Measurements from ENCODE around the gene ASB18. TPM values are rescaled to one million over a fixed set of nuclear protein-coding genes. Genes with fewer than 3 reads are reported as not detected.

Gene ASB18
- total and polyA plus RNA-seq, 2 of the 13 experiments (the other 11 are each of a cell fraction or from before 2014, with no cell fraction given): not detected

DNA sequence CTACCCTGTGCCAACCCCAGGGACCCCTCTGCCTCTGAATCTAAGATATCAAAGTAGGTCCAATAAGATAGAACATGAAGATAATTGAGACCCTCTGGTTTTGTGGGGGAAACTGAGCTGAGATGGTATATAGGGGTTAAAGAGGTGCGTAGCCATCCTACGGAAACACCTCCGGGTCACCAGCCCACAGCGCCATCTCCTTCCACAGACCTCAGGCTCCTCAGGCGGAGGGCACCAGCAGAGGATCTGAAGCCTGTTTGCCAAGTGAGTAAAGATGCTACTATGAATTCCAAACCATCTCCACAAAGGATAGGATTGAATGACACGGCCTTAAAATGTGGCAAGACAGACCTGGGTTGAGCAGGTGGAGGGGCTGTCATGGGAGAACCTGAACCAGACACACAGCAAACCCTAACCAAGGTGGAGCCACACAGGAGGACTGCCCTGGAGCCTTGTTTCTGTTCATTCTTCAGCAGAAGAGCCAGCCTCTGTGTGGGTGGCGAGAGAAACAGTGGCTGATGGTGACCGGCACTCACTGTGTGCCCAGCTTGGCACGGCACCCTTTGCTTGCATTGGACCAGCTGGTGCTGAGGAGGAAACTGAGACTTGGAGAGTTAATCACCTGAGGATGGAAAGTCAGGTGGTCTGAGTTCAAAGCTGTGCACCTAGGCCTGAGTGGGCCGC lies 106.2 kb downstream of the ASB18 start:
- BruUV-seq (replicated peaks): no TSS peak
- H3K4me2 ChIP-seq (ENCODE audit: low read depth, low read length): no peak overlapping the region
- no peak for ATAC-seq
- intact Hi-C loops (cut with micrococcal nuclease; ENCODE audit: unreplicated experiment): no loop called here
- in situ Hi-C loops (cut with HindIII; ENCODE audit: extremely low pct_ligation_motif_present, low pct_unique_long_range_greater_than_20kb): no loop called here
- H3K9ac ChIP-seq (ENCODE audit: insufficient read depth, low read depth, low read length): no peak overlapping the region
- no peak for DNase-seq (ENCODE audit: low spot score)
- CTCF ChIA-PET (ENCODE audit: low intra/inter-chr PET ratio, low total read pairs): no interaction called here
- no peaks in the 10 kb centered on the region for H3K79me2 ChIP-seq (ENCODE audit: insufficient read depth, low read length)
- FAIRE-seq: no peak
- H3K36me3 ChIP-seq (replicated peaks in 1 of 2; ENCODE audit: control insufficient read depth in 1 of 2, insufficient read depth in 2 of 2, low read length in 2 of 2): no peaks in the 10 kb centered on the region
- no peak overlapping the region for H3K4me3 ChIP-seq (replicated peaks in 1 of 3; ENCODE audit: insufficient read depth in 1 of 3, low read depth in 2 of 3, low read length in 3 of 3)
- peaks cover 11 to 73% of the 10 kb centered on the region in 2 experiments for H3K27me3 ChIP-seq (ENCODE audit: control insufficient read depth in 1 of 2, insufficient read depth in 2 of 2, low read length in 2 of 2)
- POLR2A ChIA-PET: no interaction called here
- H2AFZ ChIP-seq (ENCODE audit: low read length): no peak overlapping the region
- H4K20me1 ChIP-seq (ENCODE audit: insufficient read depth, low read length): no peaks in the 10 kb centered on the region
- 45% methylated on average over 10 of the region's 10 CpGs for WGBS (ENCODE audit: low lambda C conversion rate)
- TF ChIP-seq TRIM24 (CRISPR knock-in tag; IDR thresholded peaks at IDR 0.05) (no peak), ZNF562 (CRISPR knock-in tag; IDR thresholded peaks at IDR 0.05; ENCODE audit: borderline replicate concordance) (no peak), ZNF709 (CRISPR knock-in tag; IDR thresholded peaks at IDR 0.05) (no peak)
- H3K4me1 ChIP-seq (ENCODE audit: insufficient read depth, low read length): no peaks in the 10 kb centered on the region
- no peak overlapping the region for H3K27ac ChIP-seq (ENCODE audit: extremely low read length, insufficient read depth, low read length)
- 0 out of 2 replicates have a peak, but pooled peaks cover 4% of the 10 kb centered on the region for H3K9me3 ChIP-seq (ENCODE audit: low read length)

DNA sequence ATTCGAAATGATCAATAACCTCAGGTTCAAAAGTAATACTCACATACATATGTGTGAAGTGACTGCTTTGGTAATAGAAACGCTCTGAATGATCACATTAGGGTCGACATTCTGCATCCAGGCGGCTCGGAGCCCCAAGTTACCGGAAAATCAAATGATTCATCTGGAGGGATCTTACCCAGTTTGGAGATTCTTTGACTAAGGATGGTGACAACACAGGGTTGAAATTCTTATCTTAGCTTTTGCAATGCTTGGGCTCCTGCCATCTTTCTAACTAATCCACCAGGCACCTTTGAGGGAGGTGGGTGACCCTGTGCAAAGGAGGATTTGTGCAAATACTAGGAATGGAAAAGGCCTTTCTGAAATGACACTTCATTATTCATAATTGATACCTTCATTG lies 106.8 kb downstream of the ASB18 start:
- ChIA-PET CTCF (ENCODE audit: low intra/inter-chr PET ratio, low total read pairs) (no interaction called here), POLR2A (no interaction called here)
- Histone ChIP-seq H3K36me3 (replicated peaks in 1 of 2; ENCODE audit: control insufficient read depth in 1 of 2, insufficient read depth in 2 of 2, low read length in 2 of 2) (no peaks in the 10 kb centered on the region), H3K4me3 (replicated peaks in 1 of 3; ENCODE audit: insufficient read depth in 1 of 3, low read depth in 2 of 3, low read length in 3 of 3) (no peak overlapping the region), H3K9ac (ENCODE audit: insufficient read depth, low read depth, low read length) (no peak overlapping the region), H3K27ac (ENCODE audit: extremely low read length, insufficient read depth, low read length) (no peak overlapping the region), H4K20me1 (ENCODE audit: insufficient read depth, low read length) (no peaks in the 10 kb centered on the region), H3K79me2 (ENCODE audit: insufficient read depth, low read length) (no peaks in the 10 kb centered on the region), H3K27me3 (ENCODE audit: control insufficient read depth in 1 of 2, insufficient read depth in 2 of 2, low read length in 2 of 2) (peaks cover 11 to 67% of the 10 kb centered on the region in 2 experiments), H3K9me3 (ENCODE audit: low read length) (peaks cover 9% of the 10 kb centered on the region), H3K4me1 (ENCODE audit: insufficient read depth, low read length) (no peaks in the 10 kb centered on the region), H2AFZ (ENCODE audit: low read length) (no peak overlapping the region), H3K4me2 (ENCODE audit: low read depth, low read length) (no peak overlapping the region)
- no peak for FAIRE-seq
- intact Hi-C loops (cut with micrococcal nuclease; ENCODE audit: unreplicated experiment): no loop called here
- no peak for ATAC-seq
- TF ChIP-seq EED (CRISPR knock-in tag; IDR thresholded peaks at IDR 0.05): no peak
- in situ Hi-C loops (cut with HindIII; ENCODE audit: extremely low pct_ligation_motif_present, low pct_unique_long_range_greater_than_20kb): no loop called here
- WGBS (ENCODE audit: low lambda C conversion rate): 25% methylated on average over 6 of the region's 6 CpGs
- BruUV-seq (replicated peaks): no TSS peak
- no peak for DNase-seq (ENCODE audit: low spot score)
